Measurements from ENCODE around the gene KDM5C. TPM values are rescaled to one million over a fixed set of nuclear protein-coding genes. Genes with fewer than 3 reads are reported as not detected.

Gene KDM5C
- total and polyA plus RNA-seq, 8 donors: 11.8 to 390 (median 83.7) TPM

DNA sequence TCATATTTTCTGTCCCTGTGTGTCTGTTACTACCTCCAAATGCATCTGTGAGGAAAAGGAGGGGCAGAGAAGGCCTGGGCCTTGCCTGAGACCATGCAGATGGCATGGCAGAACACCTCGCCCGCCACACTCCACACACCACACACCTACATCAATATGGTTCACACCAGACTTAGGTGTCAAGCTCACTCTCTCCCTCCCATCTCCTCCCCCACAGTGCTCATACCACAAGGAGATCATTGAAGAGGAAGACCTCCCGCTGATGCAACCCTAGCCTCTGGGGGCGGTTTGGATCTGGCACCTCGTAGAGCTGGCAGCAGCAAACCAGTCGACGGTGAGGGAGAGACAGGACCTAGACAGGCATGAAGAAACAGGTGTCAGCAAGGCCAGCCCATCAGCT, 16.6 kb upstream of the KDM5C start:
- intact Hi-C loops (cut with DNase I; ENCODE audit: low total_unique reads): no loop called here
- Histone ChIP-seq H3K27me3 (no peaks in the 10 kb centered on the region), H3K9me3 (no peaks in the 10 kb centered on the region), H3K27ac (no peak overlapping the region), H3K36me3 (peaks cover 0 to 57% (median 54%) of the 10 kb centered on the region in 4 donors), H3K4me1 (no peaks in the 10 kb centered on the region), H3K4me3 (no peak overlapping the region)
- DNase-seq: no peak
- no peak for TF ChIP-seq EP300 (IDR thresholded peaks at IDR 0.05)
- TF ChIP-seq POLR2AphosphoS5 (IDR thresholded peaks at IDR 0.05): no peak
- TF ChIP-seq, protein P1, sequence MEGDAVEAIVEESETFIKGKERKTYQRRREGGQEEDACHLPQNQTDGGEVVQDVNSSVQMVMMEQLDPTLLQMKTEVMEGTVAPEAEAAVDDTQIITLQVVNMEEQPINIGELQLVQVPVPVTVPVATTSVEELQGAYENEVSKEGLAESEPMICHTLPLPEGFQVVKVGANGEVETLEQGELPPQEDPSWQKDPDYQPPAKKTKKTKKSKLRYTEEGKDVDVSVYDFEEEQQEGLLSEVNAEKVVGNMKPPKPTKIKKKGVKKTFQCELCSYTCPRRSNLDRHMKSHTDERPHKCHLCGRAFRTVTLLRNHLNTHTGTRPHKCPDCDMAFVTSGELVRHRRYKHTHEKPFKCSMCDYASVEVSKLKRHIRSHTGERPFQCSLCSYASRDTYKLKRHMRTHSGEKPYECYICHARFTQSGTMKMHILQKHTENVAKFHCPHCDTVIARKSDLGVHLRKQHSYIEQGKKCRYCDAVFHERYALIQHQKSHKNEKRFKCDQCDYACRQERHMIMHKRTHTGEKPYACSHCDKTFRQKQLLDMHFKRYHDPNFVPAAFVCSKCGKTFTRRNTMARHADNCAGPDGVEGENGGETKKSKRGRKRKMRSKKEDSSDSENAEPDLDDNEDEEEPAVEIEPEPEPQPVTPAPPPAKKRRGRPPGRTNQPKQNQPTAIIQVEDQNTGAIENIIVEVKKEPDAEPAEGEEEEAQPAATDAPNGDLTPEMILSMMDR (IDR thresholded peaks at IDR 0.05): no peak
- no peak for TF ChIP-seq POLR2A (IDR thresholded peaks at IDR 0.05)
- WGBS, 5 donors: 75 to 95% (median 90%) methylated on average over 6 to 7 of the region's 7 CpGs

DNA sequence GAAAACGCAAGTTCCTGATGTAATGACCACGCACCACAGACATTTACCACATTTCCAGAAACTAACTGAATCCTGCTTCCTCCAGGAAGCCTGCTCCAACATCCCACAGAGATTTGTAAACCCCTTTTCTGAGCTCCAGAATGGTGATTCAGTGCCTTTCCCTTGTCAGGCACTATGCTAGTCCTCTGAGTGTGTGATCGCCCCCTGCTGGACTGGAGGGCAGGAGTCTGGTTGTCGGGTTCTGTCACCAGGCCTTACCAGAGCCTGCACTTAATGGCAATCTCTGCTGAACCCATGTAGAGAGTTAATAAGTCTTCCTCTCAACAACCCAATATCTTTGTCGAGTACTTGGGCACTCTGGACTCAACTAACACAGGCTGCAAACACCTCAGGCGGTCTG, 14.5 kb upstream of the KDM5C start:
- no peaks in the 10 kb centered on the region for H3K27me3 ChIP-seq
- H3K36me3 ChIP-seq: peaks cover 0 to 75% (median 66%) of the 10 kb centered on the region in 4 donors
- H3K9me3 ChIP-seq: no peaks in the 10 kb centered on the region
- intact Hi-C loops (cut with DNase I; ENCODE audit: low total_unique reads): no loop called here
- no peaks in the 10 kb centered on the region for H3K4me1 ChIP-seq
- no peak overlapping the region for H3K27ac ChIP-seq
- H3K4me3 ChIP-seq: no peak overlapping the region
- 84 to 91% (median 86%) methylated on average over 4 to 6 of the region's 6 CpGs for WGBS, 5 donors
- DNase-seq: peak in 1 of 2 donors; percentile 24
- TF ChIP-seq POLR2AphosphoS5 (IDR thresholded peaks at IDR 0.05) (no peak), POLR2A (IDR thresholded peaks at IDR 0.05) (no peak), EP300 (IDR thresholded peaks at IDR 0.05) (no peak)
- TF ChIP-seq, protein P1 (IDR thresholded peaks at IDR 0.05): no peak

DNA sequence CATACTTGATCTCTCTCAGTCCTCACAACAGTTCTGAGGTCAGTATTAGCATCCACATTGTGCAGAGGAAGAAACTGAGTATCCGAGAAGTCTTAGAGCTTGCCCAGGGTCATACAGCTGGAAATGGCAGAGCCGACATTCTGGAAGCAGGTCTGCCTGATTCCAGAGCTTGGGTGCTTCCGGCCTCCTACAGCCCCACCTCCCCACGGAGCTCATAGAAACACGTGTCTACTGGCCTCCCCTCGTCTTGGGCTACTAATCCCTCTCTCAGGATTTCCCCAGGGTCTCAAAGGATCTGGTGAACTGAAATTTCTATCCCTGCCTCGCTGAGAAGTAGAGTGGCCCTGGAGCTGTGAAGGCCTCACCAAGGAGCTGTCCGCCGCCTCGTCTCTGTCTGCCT, 12.0 kb upstream of the KDM5C start:
- no peak for DNase-seq
- peaks cover 0 to 65% (median 55%) of the 10 kb centered on the region in 4 donors for H3K36me3 ChIP-seq
- WGBS, 5 donors: 73 to 92% (median 82%) methylated on average over 9 to 10 of the region's 10 CpGs
- H3K4me3 ChIP-seq: no peak overlapping the region
- peaks cover 0 to 6% (median 0%) of the 10 kb centered on the region in 3 donors for H3K27me3 ChIP-seq
- no peak for TF ChIP-seq POLR2A (IDR thresholded peaks at IDR 0.05)
- no peak overlapping the region for H3K27ac ChIP-seq
- intact Hi-C loops (cut with DNase I; ENCODE audit: low total_unique reads): no loop called here
- no peaks in the 10 kb centered on the region for H3K9me3 ChIP-seq
- H3K4me1 ChIP-seq: no peaks in the 10 kb centered on the region

DNA sequence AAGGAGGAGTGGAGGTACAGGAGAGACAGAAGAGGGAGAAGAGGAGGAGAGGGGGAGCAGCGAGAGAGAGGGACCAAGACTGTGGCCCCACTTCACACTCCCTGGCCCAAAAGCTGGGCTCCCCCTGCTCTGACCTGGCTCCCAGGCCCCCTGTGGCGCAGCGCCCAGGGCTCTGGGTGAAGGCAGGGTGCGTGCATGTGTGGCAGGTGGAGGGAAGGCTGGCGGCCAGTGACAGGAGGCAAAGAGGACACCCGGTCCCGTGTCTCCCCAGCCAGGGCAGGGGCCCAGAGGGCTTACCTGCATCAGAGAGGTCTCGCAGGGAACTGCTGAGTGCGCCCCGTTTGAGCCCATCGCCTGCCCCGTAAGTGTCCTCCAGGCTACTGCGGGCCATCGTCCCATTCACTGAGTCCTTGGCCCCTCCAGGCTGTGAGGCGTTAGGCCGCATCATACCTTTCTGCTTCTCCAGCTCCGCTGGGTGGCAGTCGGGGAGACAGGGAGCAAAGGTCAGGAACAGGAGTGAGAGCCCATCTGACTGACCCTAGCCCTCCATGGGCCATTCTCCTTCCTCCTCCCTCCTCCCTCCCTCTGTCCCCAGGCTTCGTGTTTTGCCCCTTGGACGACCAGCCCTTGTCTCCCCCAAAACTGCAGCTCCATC, 11.1 kb upstream of the KDM5C start:
- H3K4me3 ChIP-seq: no peak overlapping the region
- 77 to 96% (median 89%) methylated on average over 4 to 20 of the region's 20 CpGs for WGBS, 5 donors
- no peaks in the 10 kb centered on the region for H3K9me3 ChIP-seq
- intact Hi-C loops (cut with DNase I; ENCODE audit: low total_unique reads): no loop called here
- peaks cover 0 to 6% (median 0%) of the 10 kb centered on the region in 3 donors for H3K27me3 ChIP-seq
- peaks cover 0 to 58% (median 46%) of the 10 kb centered on the region in 4 donors for H3K36me3 ChIP-seq
- TF ChIP-seq POLR2AphosphoS5 (IDR thresholded peaks at IDR 0.05): no peak
- TF ChIP-seq, protein P1 (IDR thresholded peaks at IDR 0.05): no peak
- no peak for TF ChIP-seq POLR2A (IDR thresholded peaks at IDR 0.05)
- no peak for TF ChIP-seq EP300 (IDR thresholded peaks at IDR 0.05)
- no peak for DNase-seq
- H3K4me1 ChIP-seq: no peaks in the 10 kb centered on the region
- no peak overlapping the region for H3K27ac ChIP-seq

DNA sequence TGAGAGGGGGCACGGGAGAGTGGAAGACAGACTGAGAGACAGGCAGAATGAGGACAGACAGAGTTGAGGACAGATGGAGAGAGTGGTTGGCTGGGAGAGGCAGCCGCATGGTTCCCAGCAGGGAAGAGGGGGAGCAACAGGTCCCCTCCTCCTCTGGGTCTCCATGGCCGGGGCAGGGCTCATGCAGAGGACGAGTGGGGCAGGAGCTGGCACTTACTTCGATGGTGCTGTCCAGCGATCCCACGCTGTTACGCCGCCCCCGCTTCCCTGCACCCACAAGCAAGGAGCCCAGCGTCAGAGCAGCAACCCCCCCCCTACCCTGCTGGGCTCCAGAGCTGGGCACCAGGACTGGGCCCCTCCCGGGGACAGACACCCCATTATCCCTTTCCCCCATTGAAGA, 10.6 kb upstream of the KDM5C start:
- WGBS, 5 donors: 75 to 92% (median 81%) methylated on average over 2 to 12 of the region's 12 CpGs
- H3K36me3 ChIP-seq: peaks cover 0 to 57% (median 44%) of the 10 kb centered on the region in 4 donors
- no peak for DNase-seq
- H3K4me1 ChIP-seq: no peaks in the 10 kb centered on the region
- no peaks in the 10 kb centered on the region for H3K9me3 ChIP-seq
- H3K27me3 ChIP-seq: peaks cover 0 to 6% (median 0%) of the 10 kb centered on the region in 3 donors
- no peak overlapping the region for H3K27ac ChIP-seq
- intact Hi-C loops (cut with DNase I; ENCODE audit: low total_unique reads): no loop called here
- TF ChIP-seq POLR2AphosphoS5 (IDR thresholded peaks at IDR 0.05): no peak
- TF ChIP-seq POLR2A (IDR thresholded peaks at IDR 0.05): no peak
- TF ChIP-seq, protein P1 (IDR thresholded peaks at IDR 0.05): no peak
- TF ChIP-seq EP300 (IDR thresholded peaks at IDR 0.05): no peak
- no peak overlapping the region for H3K4me3 ChIP-seq
